GM12872 (cell line): Measurements from ENCODE around the gene PYCR2.

Experiments used
- CTCF ChIP-seq: IDR thresholded peaks from 3 replicates; pipeline ENCODE4 v1.5.1; 2011; ENCODE audit warnings: low read depth, mild to moderate bottlenecking, low read length, moderate library complexity; ENCODE audit not compliant: insufficient read depth

The PYCR2 gene

DNA sequence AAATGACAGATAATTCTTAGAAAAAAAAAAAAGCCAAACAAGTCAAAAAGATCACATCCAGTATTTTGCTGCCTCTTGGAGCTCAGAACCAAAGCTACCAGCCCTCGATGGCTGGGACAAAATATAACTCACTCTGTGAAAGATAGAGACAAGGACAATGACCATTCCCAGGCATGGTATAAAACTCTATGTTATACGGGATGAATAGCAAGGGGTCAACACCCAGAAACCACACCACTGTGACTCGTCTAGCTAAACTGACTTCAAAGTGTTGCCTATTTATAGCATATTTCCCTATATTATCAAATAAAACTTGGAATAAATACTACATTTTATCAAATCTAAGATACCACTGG lies 52.0 kb downstream of the PYCR2 start:
- TF ChIP-seq CTCF, result no peak

DNA sequence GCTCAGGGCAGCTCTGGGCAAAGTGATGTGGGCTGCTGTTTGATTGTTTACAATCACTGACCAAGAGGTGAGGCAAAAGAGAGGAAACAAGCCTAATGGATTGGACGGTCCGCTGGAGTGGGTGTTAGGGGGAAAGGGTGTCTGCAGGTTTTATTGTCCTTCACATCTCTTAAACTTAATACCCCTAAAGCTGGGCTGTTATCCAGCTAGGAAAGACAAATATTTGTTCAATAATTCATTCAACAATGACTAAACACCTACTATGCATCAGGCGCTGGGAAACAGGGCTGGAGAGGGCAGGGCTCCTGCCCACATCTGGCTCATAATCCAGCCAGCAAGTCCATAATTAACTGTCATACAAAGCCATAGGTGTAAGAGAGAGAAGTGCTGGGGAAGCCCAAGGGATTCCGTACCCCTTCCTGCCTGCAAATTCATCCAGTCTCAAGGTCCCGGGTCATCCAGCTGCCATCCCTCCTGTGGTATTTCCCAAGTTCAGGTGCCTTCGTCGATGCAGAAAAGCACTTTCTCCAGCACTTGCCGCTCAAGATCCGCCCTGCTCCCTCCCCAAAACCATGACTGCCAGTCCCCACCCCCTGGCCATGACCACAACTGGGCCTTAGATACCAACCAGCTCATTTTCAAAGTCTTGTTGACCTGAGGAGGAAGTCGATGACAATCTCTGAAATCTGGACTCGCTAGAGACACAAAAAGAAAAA lies 52.5 kb downstream of the PYCR2 start:
- no peak for TF ChIP-seq CTCF

DNA sequence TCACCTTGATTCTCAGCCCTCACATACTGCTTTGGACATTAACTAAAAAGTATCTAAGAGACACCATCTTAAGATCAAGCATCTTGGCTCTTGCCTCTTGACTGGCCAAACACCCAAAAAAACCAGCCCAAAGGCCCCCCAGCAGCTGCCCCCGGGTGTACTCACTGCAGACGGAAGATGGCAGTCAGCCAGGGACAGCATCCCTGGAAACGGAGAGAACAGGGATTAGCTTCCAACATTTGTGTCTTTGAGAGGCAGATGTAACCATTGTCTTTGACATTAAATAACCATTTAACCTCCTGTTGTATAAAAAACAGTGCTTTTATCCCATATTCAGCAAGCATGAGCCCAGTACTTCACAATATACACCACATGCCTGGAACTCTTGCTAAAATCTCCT lies 53.1 kb downstream of the PYCR2 start:
- no peak for TF ChIP-seq CTCF
